HEK293 (cell line): ENCODE measurements around the gene DAGLB.

Source experiments
- KLF16 ChIP-seq: fragments of 450-650 bp; formaldehyde crosslinking; IDR thresholded peaks from 2 replicates; pipeline ENCODE4 v1.5.1; 2017; ENCODE audit warnings: missing biosample characterization, missing genetic modification characterization
- KLF7 ChIP-seq: fragments of 450-650 bp; formaldehyde crosslinking; IDR thresholded peaks from 2 replicates; pipeline ENCODE4 v1.5.1; 2016; ENCODE audit warnings: missing biosample characterization, missing genetic modification characterization, borderline replicate concordance
- TCF7L2 ChIP-seq: IDR thresholded peaks from 2 replicates; pipeline ENCODE4 v1.6.1; 2011; ENCODE audit warnings: low read depth, mild to moderate bottlenecking, inconsistent platforms, low read length, moderate library complexity, borderline replicate concordance
- ZBTB7A ChIP-seq: fragments of 450-650 bp; formaldehyde crosslinking; IDR thresholded peaks from 2 replicates; pipeline ENCODE4 v1.5.1; 2016; ENCODE audit warnings: low read depth, missing biosample characterization, missing genetic modification characterization
- ZNF629 ChIP-seq: fragments of 450-650 bp; formaldehyde crosslinking; IDR thresholded peaks from 2 replicates; pipeline ENCODE4 v1.5.1; 2017; ENCODE audit warnings: missing biosample characterization, missing genetic modification characterization
- ZNF768 ChIP-seq: fragments of 450-650 bp; formaldehyde crosslinking; IDR thresholded peaks from 2 replicates; pipeline ENCODE4 v1.5.1; 2018; ENCODE audit warnings: missing biosample characterization, mild to moderate bottlenecking, missing genetic modification characterization
- TF ChIP-seq, protein P1 (sequence below): fragments of 450-650 bp; formaldehyde crosslinking; IDR thresholded peaks from 2 replicates; pipeline ENCODE4 v1.5.1; 2016; ENCODE audit warnings: missing biosample characterization, missing genetic modification characterization
- TF ChIP-seq, protein P2 (sequence below): fragments of 450-650 bp; formaldehyde crosslinking; IDR thresholded peaks from 2 replicates; pipeline ENCODE4 v1.5.1; 2016; ENCODE audit warnings: missing biosample characterization, missing genetic modification characterization, low read depth
- TF ChIP-seq, protein P3 (sequence below): IDR thresholded peaks from 2 replicates; pipeline ENCODE4 v1.6.1; 2011; ENCODE audit warnings: mild to moderate bottlenecking, low read depth, low read length, borderline replicate concordance

DNA sequence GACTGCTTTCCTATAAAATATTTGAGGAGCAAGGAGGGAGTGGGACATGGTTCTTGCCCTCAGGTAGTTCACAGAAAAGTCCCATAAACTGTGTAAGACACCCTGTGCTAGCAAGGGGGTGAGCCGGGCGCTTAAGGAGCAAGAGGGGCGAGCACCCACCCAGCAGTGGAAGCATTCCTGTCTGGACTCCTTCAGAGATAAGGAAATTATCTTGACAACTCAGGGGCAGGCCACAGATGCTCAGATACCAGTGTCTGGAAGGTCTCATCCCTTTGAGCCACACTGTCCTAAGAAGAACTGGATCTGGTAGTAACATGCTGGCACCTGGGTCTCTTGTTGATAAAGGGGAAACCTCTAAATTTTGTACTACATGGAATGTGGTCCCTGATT is 54.1 kb downstream of the DAGLB start:
- TF ChIP-seq, protein P1, sequence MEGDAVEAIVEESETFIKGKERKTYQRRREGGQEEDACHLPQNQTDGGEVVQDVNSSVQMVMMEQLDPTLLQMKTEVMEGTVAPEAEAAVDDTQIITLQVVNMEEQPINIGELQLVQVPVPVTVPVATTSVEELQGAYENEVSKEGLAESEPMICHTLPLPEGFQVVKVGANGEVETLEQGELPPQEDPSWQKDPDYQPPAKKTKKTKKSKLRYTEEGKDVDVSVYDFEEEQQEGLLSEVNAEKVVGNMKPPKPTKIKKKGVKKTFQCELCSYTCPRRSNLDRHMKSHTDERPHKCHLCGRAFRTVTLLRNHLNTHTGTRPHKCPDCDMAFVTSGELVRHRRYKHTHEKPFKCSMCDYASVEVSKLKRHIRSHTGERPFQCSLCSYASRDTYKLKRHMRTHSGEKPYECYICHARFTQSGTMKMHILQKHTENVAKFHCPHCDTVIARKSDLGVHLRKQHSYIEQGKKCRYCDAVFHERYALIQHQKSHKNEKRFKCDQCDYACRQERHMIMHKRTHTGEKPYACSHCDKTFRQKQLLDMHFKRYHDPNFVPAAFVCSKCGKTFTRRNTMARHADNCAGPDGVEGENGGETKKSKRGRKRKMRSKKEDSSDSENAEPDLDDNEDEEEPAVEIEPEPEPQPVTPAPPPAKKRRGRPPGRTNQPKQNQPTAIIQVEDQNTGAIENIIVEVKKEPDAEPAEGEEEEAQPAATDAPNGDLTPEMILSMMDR (tag by site-specific recombination) = no peak
- no peak for TF ChIP-seq KLF7
- TF ChIP-seq ZNF768 = no peak
- TF ChIP-seq ZNF629 (tag by site-specific recombination) = no peak
- TF ChIP-seq, protein P2, sequence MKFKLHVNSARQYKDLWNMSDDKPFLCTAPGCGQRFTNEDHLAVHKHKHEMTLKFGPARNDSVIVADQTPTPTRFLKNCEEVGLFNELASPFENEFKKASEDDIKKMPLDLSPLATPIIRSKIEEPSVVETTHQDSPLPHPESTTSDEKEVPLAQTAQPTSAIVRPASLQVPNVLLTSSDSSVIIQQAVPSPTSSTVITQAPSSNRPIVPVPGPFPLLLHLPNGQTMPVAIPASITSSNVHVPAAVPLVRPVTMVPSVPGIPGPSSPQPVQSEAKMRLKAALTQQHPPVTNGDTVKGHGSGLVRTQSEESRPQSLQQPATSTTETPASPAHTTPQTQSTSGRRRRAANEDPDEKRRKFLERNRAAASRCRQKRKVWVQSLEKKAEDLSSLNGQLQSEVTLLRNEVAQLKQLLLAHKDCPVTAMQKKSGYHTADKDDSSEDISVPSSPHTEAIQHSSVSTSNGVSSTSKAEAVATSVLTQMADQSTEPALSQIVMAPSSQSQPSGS (tag by site-specific recombination) = no peak
- no peak for TF ChIP-seq TCF7L2
- TF ChIP-seq, protein P3, sequence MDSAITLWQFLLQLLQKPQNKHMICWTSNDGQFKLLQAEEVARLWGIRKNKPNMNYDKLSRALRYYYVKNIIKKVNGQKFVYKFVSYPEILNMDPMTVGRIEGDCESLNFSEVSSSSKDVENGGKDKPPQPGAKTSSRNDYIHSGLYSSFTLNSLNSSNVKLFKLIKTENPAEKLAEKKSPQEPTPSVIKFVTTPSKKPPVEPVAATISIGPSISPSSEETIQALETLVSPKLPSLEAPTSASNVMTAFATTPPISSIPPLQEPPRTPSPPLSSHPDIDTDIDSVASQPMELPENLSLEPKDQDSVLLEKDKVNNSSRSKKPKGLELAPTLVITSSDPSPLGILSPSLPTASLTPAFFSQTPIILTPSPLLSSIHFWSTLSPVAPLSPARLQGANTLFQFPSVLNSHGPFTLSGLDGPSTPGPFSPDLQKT = no peak
- TF ChIP-seq ZBTB7A (tag by site-specific recombination) = no peak
- TF ChIP-seq KLF16 (tag by site-specific recombination) = no peak
